Activated naive CD8-positive, alpha-beta T cell treated with anti-CD3 and anti-CD28 coated beads, Interleukin-2, amount 50 U/mL, for 16 hours (primary cell): ENCODE results near the gene PRDM12.

Source experiments
- DNase-seq: peaks from one replicate; pipeline ENCODE4 v3.0.0-alpha.2; 2020; ENCODE audit warnings: low read depth, low spot score

PRDM12 gene

DNA sequence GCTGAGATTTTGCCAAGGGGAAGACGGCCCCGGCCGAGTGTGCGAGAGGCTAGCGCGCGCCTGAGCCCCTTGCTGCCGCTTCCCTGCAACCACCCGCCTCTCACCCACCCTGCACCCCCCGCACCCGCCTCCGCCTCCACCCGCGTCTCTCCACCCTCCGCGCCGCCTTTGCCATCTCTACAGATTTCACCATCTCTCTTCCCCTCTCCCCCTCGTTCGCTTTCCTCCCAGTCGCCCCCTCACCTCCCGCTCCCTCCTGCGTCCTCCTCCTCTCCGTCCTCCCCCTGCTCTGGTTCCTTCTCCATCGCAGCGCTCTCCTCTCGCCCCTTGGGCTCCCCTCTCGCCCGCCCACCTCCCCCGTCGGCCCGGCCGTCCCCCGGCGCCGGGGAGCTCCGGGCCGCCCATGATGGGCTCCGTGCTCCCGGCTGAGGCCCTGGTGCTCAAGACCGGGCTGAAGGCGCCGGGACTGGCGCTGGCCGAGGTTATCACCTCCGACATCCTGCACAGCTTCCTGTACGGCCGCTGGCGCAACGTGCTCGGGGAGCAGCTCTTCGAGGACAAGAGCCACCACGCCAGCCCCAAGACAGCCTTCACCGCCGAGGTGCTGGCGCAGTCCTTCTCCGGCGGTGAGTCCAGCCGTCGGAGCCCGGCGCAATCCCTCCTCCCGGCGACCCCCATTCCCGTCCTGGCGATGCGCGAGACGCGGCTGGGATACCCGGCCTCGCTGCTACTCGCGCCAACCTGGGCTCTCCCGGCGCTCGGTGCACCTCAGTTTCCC is at the start of gene PRDM12:
PRDM12 (plus strand) TSS at position 344 of the 778 bp plus-strand sequence; CDS start at position 404, 60 bp downstream.
- DNase-seq: no peak

DNA sequence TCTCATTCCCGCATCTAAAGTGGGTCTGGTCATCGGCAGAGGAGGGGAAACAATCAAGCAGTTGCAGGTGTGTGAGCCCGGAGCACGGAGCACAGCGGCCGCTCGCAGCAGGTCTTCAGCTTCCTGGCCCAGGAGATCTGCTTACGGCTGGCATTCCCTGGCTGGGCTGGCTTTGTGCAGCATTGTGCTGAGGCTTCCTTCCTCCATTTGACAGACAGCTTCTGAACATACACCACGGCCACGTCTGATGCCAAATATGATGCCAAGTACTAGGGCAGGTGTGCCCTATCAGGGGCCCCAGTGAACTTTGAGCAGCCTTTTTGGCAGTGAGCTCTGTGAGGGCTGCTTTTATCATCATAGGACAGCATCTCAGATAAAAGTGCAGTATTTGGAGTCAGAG is 47.9 kb upstream of the PRDM12 start:
- DNase-seq: no peak

- DNase-seq: no peak
These were observed 40.9 kb upstream of the PRDM12 start for GRCh38 chr9:130623466-130623865.

DNA sequence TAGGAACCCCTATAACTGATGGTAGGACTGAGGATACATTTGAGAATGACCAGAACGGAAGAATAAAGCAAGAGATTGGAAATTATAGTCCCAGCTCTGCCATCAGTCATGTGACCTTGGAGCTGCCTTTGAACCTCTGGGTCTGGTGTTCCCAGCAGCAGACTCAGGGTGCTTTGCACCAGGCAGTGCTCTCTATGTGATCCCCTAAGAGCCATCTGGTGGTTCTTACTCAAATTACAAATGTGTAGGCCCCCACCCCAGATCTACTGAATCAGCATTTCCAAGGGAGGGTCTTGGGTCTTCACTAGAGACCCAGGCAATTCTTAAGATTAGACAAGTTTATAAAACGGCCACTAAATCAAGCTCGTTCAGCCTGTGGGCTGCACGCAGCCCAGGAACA is 40.2 kb upstream of the PRDM12 start:
- no peak for DNase-seq

GRCh38 chr9:130626249-130626996 is 38.0 kb upstream of the PRDM12 start:
- no peak for DNase-seq

DNA sequence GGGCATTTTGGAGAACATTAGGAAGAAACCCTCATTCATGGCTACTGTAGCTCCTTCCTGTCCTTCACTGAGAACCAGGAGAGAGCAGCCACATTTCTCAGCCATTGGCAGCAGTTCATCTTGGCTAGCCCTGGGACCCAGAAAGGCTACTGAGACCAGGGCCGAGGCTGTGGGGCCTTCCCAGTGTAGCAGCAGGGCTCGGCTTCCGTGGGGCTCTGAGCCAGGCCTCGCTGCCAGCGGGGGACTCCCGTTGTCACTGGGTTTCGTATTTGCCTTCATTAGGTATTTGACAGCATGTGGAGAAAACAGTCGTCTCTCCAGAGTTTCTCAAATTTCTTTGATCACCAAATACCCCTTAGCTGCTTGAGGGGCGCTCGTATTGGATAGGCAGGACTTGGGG is 37.3 kb upstream of the PRDM12 start:
- no peak for DNase-seq

DNA sequence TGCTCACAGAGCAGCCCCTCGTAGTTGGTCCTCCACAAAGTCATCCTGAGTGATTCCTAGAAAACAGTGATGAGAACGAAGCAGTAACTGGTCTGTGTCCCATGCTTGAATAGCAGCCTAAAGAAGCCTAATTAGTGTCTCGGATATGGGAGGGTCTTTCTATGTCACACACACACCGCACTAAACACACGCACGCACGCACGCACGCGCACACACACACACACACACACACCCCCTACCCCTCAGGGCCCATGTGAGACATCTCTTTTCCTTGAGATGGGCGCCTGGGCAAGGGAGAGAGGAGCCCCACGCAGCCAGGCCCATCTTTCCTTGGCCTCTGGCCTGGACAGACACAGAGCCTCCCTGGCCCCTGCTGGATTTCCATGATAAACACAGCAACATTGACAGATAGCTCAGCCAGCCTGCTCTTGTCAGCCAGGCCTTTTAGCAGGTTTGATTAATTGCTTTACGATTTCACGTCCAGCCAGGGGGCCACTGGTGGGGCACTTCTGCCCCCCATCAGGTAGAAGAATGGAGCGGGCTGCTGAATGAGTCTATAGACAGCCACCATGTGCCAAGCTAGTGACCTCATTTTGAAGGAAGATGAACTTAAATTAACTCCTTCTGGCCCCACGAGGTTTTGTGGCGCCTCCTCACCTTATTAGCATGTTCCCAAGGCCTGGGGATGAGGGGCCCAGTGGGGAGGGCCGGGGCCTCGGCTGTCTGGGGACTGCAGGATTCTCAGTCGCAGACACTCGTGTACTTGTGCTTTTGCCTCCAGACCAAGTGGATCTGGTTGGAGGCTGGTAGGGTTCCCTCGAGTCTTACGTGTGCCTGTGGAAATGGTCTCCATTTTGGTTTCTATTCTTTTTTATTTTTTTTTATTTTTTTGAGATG is 36.2 kb upstream of the PRDM12 start:
- DNase-seq: no peak

DNA sequence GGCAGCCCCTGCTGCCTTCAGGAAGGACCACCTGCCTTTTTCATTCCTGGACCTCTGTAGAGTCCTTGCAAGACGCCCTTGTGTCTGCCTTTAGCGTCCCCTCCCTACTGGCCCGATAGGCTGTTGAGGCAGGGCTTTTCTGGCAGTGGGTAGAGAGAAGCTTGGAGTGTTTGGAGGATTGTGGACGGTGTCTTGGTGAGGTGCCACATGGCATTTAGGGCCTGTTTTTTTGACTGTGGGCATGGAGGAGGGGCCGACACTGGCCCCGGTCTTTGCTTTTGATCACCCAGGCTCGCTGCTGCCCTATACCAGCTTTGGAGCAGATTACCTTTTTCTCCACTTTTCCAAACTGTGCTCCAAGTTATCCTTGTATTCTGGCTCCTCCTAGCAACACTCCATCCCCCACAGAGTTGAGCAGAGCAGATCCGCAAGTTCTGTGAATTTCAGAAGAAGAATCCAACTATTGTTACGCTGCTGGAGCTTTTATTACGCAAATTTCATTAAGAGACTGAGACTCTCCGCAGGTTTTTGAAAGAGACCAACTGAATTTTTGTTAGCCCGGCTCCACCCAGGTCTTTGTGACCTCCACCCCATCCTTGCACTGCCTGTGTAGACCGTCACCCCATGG is 34.8 kb upstream of the PRDM12 start:
- no peak for DNase-seq

- DNase-seq: no peak
These were observed 34.3 kb upstream of the PRDM12 start for GRCh38 chr9:130630071-130630450.

DNA sequence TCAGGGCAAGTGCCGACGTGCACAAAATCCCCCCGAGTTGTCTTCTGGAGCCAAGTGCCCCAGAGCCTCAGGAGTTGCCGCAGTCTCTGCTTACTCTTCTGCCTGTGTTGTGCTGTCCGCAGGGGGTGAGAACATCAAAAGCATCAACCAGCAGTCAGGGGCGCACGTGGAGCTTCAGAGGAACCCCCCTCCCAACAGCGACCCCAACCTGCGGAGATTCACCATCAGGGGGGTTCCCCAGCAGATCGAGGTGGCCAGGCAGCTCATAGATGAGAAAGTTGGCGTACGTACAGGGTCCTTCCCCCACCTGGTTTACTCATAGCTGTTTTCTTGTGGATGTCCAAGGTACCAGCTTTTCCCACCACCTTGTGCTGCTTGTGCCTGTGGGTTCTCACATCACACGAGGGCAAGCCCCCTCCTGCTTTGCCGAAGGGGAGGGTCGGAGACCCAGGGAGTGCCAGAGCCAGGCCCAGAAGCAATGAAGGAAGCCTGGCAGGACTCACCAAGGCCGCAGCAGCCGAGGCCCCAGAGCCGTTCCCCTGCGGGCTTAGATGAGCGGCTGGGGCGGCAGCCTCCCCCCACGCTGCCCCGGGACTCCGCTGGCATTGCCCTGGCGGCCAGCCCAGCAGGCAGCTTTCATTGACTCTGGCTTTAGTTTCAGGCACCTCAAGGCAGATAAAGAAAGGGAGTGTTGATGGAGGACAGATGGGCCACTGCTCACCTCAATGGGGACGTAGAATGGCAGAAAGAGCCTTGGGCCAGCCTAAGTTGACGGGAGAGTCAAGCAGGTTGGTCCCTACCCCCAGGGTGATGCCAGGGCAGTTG is 33.7 kb upstream of the PRDM12 start:
- no peak for DNase-seq

GRCh38 chr9:130631331-130632080 is 32.9 kb upstream of the PRDM12 start:
- no peak for DNase-seq

- no peak for DNase-seq
These were observed 32.2 kb upstream of the PRDM12 start for GRCh38 chr9:130632081-130632710.

DNA sequence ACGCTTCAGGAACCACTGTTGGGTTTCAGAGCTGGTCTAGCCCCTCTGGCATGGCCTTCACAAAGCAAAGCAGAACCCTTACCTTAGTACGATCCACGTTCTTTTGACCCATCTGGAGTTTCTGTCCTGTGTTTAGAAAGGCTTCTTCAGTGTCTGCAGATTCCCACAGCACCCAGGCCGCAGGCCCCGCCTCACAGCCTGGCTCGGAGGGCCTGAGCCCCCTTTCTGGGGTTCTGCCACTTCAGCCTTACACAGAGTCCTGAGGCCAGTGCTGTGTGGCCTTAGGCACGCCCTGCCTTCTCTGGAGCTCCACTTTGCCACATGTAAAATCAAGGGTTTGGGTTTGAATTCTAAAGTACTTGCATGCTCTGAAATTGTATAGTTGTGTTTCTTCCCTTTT is 31.6 kb upstream of the PRDM12 start:
- no peak for DNase-seq

DNA sequence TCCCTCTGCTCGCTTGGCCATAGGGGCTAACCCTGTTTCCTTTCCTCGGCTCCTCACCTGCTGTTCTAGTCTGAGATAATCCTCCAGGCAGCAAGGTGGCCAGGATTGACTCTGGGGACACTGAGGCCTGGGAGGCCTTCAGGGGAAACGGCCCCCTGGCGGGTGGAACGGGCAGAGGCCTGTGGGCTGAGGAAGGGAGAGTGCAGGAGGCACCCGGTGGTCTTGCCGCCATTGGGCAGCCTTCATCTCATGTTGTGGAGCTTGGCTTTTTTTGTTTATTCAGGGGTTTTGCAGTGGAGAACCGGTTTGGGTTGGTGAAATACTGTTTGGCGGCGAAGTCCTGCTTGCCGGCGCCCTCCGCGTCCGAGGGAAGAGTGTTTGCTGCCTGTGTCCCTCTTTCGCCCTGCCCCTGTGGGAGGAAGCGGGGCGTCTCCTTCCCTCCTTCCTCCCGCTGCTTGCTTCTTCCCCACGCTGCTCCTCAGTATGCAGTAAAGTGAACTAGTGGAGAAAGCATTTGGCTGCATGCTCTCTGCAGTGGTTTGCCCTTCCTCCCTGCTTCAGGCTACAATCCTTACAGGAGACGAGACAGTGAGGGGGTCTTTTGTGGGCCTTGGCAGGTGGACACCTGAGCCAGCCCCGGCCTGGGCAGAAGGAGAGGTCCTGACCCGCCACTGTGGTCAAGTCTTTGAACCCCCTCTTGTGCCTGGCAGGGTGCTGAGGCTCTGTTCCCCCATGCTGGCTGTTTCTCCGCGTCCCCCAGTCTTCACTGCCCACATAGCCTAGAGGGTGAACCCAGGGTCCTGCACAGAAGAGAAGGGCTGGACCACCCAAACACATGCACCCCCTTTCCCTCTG is 30.8 kb upstream of the PRDM12 start:
- DNase-seq: no peak

DNA sequence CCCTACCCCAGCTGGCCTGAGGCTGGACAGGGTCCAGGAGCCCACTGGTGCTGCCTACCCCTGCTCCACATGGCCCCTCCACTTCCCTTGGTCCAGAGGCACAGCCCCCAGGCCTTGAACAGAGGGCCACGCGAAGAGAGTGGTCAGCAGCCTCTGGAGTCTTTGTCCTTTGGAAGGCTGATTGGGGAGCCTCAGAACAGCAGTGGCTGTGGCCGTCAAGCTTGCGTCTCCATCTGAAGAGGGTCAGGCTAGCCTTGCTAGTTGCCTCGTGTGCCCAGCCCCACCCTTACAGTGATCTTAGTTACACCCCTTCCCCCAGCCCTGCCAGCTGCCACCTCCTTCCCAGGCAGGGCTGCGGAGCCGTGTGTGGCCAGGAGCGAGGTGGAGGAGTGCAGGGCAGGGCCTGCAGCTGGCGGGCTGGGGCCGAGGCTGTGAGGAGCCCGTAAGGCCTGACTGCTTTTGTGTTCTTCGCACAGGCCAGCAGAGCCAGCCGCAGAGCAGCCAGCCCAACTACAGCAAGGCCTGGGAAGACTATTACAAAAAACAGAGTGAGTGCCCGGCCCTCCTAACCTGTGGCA is 30.1 kb upstream of the PRDM12 start:
- no peak for DNase-seq

DNA sequence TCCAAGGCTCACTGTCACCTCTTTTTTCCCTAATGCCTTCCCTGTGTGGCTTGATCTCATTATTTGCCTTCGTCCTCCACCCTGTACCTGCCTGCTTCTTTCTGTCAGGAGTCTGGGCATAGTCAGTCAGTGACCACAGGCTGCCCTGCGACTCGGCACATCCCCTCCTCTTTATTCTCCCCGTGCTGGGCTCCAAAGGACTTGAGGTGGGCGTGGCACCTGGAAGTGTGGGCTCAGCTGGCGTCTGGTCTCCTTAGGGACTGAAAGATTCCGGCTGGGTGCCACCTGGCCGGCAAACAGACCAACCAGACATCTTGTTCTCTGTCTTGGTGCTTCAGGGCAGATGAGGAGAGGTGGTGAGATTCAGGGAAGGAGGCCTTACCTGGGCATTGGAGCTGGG is 29.6 kb upstream of the PRDM12 start:
- no peak for DNase-seq

DNA sequence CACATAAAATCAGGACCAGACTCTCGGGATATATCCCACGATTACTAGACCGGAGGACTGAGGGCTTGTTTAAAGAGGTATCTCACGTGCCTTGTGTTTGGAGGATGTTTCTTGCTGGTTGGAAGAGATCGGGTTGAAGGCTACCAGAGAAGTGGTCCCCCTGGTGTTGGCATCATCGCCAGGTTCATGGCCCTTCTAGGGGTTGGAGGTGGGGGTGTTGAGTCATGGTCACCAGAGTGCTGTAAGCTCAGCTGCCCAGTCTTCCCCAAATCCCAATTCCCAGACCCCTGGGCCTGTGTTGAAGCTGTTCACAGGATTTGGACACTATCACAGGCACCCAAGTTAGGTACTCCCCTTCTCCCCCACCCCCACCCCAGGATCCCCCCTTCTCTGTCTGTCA is 29.1 kb upstream of the PRDM12 start:
- DNase-seq: no peak
